SK-N-SH (cell line): ENCODE data around the gene STUB1.

Experiments
- EP300 ChIP-seq, 2 experiments: IDR thresholded peaks; 2 replicates each; pipeline versions ENCODE4 v1.4.0 to v1.6.1; 2012; ENCODE audit warnings: borderline replicate concordance in 1 of 2, low read depth in 1 of 2, low read length in 1 of 2
- RAD21 ChIP-seq: IDR thresholded peaks from 2 replicates; pipeline ENCODE4 v1.6.1; 2012; ENCODE audit warnings: mild to moderate bottlenecking, low read length
- SIN3A ChIP-seq: IDR thresholded peaks from 2 replicates; pipeline ENCODE4 v1.6.1; 2012; ENCODE audit warnings: low read depth, mild to moderate bottlenecking, low read length, moderate library complexity, borderline replicate concordance
- TF ChIP-seq, protein P1 (sequence below): fragments of 200-600 bp; sonication (generic); IDR thresholded peaks from 2 replicates; pipeline ENCODE4 v1.6.1; 2017; ENCODE audit warnings: antibody characterized with exemption, mild to moderate bottlenecking, moderate library complexity
- TF ChIP-seq, protein P2 (sequence below): fragments of 150-350 bp; IDR thresholded peaks from 2 replicates; pipeline ENCODE4 v1.6.1; 2017; ENCODE audit warnings: antibody characterized with exemption, low read length, low read depth, borderline replicate concordance
- TF ChIP-seq, protein P3 (sequence below): IDR thresholded peaks from 2 replicates; pipeline ENCODE4 v1.4.0; 2012; ENCODE audit warnings: low read depth

DNA sequence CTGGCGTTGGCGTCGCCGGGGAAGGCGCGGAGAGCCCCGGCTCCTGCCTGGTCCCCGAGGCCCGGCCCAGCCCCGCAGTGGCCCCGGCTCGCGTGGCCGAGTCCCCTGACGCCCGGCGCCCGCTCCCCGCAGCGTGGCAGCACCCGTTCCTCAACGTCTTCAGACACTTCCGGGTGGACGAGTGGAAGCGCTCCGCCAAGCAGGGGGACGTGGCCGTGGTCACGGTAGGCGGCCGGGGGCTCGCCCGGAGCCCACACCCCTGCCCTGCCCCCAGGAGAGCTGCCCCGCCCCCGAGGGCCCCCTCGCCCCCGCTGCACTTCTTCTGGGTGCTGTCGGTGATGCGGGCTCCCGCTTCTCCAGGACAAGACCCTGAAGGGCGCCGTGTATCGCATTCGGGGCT lies 30.6 kb upstream of the STUB1 start:
- TF ChIP-seq SIN3A, result no peak
- TF ChIP-seq, protein P1, sequence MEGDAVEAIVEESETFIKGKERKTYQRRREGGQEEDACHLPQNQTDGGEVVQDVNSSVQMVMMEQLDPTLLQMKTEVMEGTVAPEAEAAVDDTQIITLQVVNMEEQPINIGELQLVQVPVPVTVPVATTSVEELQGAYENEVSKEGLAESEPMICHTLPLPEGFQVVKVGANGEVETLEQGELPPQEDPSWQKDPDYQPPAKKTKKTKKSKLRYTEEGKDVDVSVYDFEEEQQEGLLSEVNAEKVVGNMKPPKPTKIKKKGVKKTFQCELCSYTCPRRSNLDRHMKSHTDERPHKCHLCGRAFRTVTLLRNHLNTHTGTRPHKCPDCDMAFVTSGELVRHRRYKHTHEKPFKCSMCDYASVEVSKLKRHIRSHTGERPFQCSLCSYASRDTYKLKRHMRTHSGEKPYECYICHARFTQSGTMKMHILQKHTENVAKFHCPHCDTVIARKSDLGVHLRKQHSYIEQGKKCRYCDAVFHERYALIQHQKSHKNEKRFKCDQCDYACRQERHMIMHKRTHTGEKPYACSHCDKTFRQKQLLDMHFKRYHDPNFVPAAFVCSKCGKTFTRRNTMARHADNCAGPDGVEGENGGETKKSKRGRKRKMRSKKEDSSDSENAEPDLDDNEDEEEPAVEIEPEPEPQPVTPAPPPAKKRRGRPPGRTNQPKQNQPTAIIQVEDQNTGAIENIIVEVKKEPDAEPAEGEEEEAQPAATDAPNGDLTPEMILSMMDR, result no peak
- TF ChIP-seq RAD21, result no peak
- TF ChIP-seq, protein P2, sequence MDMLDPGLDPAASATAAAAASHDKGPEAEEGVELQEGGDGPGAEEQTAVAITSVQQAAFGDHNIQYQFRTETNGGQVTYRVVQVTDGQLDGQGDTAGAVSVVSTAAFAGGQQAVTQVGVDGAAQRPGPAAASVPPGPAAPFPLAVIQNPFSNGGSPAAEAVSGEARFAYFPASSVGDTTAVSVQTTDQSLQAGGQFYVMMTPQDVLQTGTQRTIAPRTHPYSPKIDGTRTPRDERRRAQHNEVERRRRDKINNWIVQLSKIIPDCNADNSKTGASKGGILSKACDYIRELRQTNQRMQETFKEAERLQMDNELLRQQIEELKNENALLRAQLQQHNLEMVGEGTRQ, result no peak
- TF ChIP-seq EP300 (IDR thresholded peaks at IDR 0.05; ENCODE audit: borderline replicate concordance in 1 of 2, low read depth in 1 of 2, low read length in 1 of 2), result no peak
- TF ChIP-seq, protein P3, sequence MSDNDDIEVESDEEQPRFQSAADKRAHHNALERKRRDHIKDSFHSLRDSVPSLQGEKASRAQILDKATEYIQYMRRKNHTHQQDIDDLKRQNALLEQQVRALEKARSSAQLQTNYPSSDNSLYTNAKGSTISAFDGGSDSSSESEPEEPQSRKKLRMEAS, result no peak
